ENCODE measurements around the gene ST6GALNAC3.

DNA sequence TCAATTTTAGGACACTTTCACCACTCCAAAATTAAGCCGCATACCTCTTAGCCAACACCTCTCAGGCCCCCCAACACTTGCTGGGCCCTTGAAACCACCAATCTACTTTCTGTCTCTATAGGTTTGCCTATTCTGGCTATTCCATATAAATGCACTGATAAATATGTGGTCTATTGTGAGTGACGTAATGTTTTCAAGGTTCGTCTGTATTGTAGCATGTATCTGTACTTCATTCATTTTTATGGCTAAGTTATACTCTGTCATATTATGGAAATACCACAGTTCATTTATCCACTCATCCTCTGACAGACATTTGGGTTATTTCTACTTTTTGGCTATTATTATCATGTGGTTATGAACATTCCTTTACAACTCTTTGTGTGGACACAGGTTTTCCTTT lies 432.8 kb downstream of the ST6GALNAC3 start:
- TF ChIP-seq POLR2A (IDR thresholded peaks at IDR 0.05), result no peak
- TF ChIP-seq, protein P1, sequence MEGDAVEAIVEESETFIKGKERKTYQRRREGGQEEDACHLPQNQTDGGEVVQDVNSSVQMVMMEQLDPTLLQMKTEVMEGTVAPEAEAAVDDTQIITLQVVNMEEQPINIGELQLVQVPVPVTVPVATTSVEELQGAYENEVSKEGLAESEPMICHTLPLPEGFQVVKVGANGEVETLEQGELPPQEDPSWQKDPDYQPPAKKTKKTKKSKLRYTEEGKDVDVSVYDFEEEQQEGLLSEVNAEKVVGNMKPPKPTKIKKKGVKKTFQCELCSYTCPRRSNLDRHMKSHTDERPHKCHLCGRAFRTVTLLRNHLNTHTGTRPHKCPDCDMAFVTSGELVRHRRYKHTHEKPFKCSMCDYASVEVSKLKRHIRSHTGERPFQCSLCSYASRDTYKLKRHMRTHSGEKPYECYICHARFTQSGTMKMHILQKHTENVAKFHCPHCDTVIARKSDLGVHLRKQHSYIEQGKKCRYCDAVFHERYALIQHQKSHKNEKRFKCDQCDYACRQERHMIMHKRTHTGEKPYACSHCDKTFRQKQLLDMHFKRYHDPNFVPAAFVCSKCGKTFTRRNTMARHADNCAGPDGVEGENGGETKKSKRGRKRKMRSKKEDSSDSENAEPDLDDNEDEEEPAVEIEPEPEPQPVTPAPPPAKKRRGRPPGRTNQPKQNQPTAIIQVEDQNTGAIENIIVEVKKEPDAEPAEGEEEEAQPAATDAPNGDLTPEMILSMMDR (IDR thresholded peaks at IDR 0.05), result no peak

Data from heart left ventricle (tissue), 13 donors.